Chondrocyte (in vitro differentiated cells): ENCODE data around the gene PRPF40A. TPM values are rescaled to one million over a fixed set of nuclear protein-coding genes. Genes with fewer than 3 reads are reported as not detected.
A peak's percentile ranks its signal among the peaks of the same experiment; 100 is the strongest.

Experiments
- DNase-seq: peaks from one replicate; pipeline ENCODE4 v3.0.0; 2021; ENCODE audit warnings: mixed read lengths, low spot score
- H3K27ac Mint-ChIP-seq: one replicate; pipeline ENCODE4 v1.8.0; 2021; ENCODE audit warnings: mild to moderate bottlenecking, moderate library complexity, mixed read lengths; ENCODE audit not compliant: unreplicated experiment
- H3K27me3 Mint-ChIP-seq: 2 replicates; pipeline ENCODE4 v1.8.0; 2021; ENCODE audit warnings: low read depth, mixed read lengths
- H3K36me3 Mint-ChIP-seq: 2 replicates; pipeline ENCODE4 v1.8.0; 2021; ENCODE audit warnings: low read depth, mixed read lengths
- H3K4me1 Mint-ChIP-seq: 2 replicates; pipeline ENCODE4 v1.8.0; 2021; ENCODE audit warnings: low read depth, mild to moderate bottlenecking, mixed read lengths
- H3K4me3 Mint-ChIP-seq: one replicate; pipeline ENCODE4 v1.8.0; 2021; ENCODE audit warnings: mild to moderate bottlenecking, moderate library complexity, mixed read lengths; ENCODE audit not compliant: unreplicated experiment
- H3K9me3 Mint-ChIP-seq: 2 replicates; pipeline ENCODE4 v1.8.0; 2021; ENCODE audit warnings: low read depth, mixed read lengths
- CTCF ChIP-seq: fragments of 200-600 bp; sonication (generic); IDR thresholded peaks from 2 replicates; pipeline ENCODE4 v1.5.0; 2021; ENCODE audit warnings: antibody characterized with exemption, mild to moderate bottlenecking, moderate library complexity
- total RNA-seq: library from RNA; stranded (reverse); gene quantifications from 3 replicates; pipeline ENCODE4 v1.2.1, GENCODE V29; 2021

PRPF40A gene
- total RNA-seq, 1 donor from 2014 or later, result 67.6 TPM

GRCh38 chr2:152648336-152648735, 68.9 kb downstream of the PRPF40A start:
- no peak overlapping the region for H3K27ac Mint-ChIP-seq

DNA sequence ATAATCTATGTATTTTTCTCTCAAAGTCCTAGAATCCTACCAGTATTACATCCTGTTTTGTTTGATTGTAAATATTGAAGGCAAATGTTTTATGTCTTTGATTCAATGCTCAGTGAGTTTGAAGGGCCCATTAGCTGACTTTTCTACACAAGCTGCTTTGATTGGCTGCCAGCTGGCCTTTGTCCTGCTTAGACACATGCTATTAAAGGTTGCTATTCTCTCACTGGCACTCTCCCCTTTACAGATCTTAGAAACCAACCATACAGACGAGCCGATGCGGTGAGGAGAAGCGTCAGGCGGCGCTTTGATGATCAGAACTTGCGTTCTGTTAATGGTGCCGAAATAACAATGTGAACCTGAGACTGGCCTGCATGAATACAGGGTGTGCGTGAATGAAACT, 69.7 kb downstream of the PRPF40A start:
- Mint-ChIP-seq H3K27me3 (no peaks in the 10 kb centered on the region), H3K27ac (peak overlapping the region; percentile 13), H3K36me3 (peaks cover 10% of the 10 kb centered on the region), H3K4me1 (peaks cover 17% of the 10 kb centered on the region), H3K4me3 (no peak overlapping the region), H3K9me3 (no peaks in the 10 kb centered on the region)
- TF ChIP-seq CTCF, result no peak
- no peak for DNase-seq

More at GRCh38 chr2:152648336-152648735, 68.9 kb downstream of the PRPF40A start:
- peak; percentile 63 for TF ChIP-seq CTCF
- Mint-ChIP-seq H3K9me3 (no peaks in the 10 kb centered on the region), H3K27me3 (no peaks in the 10 kb centered on the region), H3K36me3 (peaks cover 10% of the 10 kb centered on the region), H3K4me1 (peaks cover 17% of the 10 kb centered on the region), H3K4me3 (no peak overlapping the region)
- no peak for DNase-seq

DNA sequence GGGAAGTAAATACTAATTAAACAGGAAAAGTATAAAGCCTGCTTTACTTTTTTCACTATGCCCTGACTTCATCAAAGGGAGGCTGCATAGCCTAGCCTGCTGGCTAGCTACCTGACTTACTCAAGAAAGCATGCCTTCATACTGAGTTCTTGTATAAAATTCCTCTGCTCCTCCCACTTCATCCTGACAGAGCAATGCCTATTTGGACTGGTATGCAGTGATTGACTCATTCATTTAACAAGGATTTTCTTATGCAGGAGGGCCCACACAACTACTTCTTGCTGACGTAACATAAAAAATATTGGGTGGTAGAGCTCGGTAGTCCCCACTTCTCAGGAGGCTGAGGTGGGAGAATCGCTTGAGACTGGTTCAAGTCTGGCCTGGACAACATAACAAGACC, 70.5 kb downstream of the PRPF40A start:
- Mint-ChIP-seq H3K9me3 (no peaks in the 10 kb centered on the region), H3K4me3 (no peak overlapping the region), H3K4me1 (peaks cover 17% of the 10 kb centered on the region), H3K27me3 (no peaks in the 10 kb centered on the region), H3K27ac (peak overlapping the region; percentile 75), H3K36me3 (peaks cover 17% of the 10 kb centered on the region)
- TF ChIP-seq CTCF, result no peak
- no peak for DNase-seq

DNA sequence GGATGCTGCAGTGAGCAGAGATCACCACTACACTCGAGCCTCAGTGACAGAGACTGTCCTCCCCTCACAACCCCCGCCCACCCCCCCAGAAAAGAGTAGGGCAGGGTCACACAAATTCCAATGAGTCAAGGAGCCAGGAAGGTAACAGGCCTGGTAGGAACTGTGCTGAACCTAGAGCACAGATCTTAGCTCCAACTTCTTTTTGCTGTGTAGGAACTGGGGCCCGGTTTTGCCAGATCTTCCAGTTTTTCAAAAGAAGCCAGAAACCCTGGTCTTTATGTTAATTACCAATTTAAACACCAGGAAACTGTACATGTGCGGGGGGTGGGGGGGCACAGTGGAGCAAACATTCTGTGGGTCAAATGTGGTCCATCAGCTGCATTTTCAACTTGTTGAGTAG, 71.0 kb downstream of the PRPF40A start:
- Mint-ChIP-seq H3K27ac (no peak overlapping the region), H3K4me1 (peaks cover 17% of the 10 kb centered on the region), H3K4me3 (no peak overlapping the region), H3K36me3 (peaks cover 22% of the 10 kb centered on the region), H3K9me3 (no peaks in the 10 kb centered on the region), H3K27me3 (no peaks in the 10 kb centered on the region)
- no peak for TF ChIP-seq CTCF
- DNase-seq, result no peak

DNA sequence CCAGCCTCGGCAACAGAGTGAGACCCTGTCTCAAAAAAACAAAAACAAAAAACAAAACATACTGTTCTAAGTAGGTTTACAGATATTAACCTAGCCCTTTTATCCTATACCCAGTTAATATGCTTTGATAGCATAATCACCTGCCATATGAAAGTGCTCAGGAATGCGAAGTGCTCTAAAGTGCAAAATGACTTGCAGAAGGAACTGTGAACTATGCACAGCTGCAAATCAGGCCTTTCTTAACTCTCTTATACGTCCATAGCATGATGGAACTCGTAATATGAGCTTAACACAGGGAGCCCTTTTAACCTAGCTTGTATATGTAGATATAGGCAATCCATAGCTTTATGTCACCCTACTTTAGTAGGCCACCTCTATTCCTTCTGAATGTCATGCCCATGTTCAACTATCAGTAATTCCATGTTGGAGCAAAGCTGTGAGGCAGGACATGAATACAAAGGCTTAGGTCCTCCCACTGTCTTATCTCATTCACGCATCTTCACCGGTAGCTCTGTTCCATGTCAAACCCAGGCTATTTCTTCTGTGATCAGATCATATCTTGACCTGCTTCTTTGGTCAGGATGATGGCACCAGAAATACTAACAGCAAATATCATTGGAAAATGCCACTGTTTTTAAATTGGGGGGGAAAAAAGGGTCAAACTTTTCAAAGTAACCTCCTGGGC, 72.9 kb downstream of the PRPF40A start:
- DNase-seq, result no peak
- Mint-ChIP-seq H3K9me3 (no peaks in the 10 kb centered on the region), H3K4me3 (no peak overlapping the region), H3K27me3 (no peaks in the 10 kb centered on the region), H3K4me1 (peaks cover 17% of the 10 kb centered on the region), H3K36me3 (peaks cover 28% of the 10 kb centered on the region), H3K27ac (no peak overlapping the region)
- TF ChIP-seq CTCF, result no peak
